GM18951 (cell line): ENCODE measurements around the gene RSF1.

Experiments used
- POLR2A ChIP-seq: IDR thresholded peaks from 4 replicates; pipeline ENCODE4 v1.6.1; 2011; ENCODE audit warnings: mild to moderate bottlenecking; ENCODE audit not compliant: insufficient read length, insufficient read depth; ENCODE audit errors: extremely low read depth
- in situ Hi-C: fragments of 300-500 bp; cut with MboI; formaldehyde crosslinking; loops from one replicate; pipeline ENCODE4 v1.12.0; 2022; ENCODE audit warnings: low sequenced_read_pairs, mixed read lengths, inconsistent platforms; ENCODE audit not compliant: unreplicated experiment

RSF1 gene

GRCh38 chr11:77630157-77630710 is 190.3 kb downstream of the RSF1 start:
- TF ChIP-seq POLR2A = no peak
- in situ Hi-C loops = no loop called here

- in situ Hi-C loops = no loop called here
- no peak for TF ChIP-seq POLR2A
Measured at GRCh38 chr11:77619576-77620198, 200.8 kb downstream of the RSF1 start.

DNA sequence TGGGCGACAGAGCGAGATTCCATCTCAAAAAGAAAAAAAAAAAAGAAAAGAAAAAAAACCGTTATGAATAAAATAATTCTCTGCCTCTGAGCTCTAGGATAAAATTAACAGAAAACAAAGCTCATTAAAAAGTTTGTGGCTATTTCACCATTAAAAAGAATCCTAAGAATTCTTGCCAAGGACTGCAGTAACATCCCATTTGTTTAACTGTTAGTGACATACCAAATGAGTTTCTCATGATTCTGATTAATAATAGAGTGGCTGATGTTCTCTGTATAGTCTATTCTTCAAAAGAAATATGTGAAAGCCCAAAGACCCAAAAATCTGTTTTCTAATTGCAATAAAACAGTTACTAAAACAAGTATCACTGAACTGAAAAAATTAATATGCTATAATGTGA is 202.6 kb downstream of the RSF1 start:
- no peak for TF ChIP-seq POLR2A

GRCh38 chr11:77611921-77612320 is 208.6 kb downstream of the RSF1 start:
- in situ Hi-C loops = no loop called here
- TF ChIP-seq POLR2A = no peak

More for the DNA sequence above, 202.6 kb downstream of the RSF1 start:
- in situ Hi-C loops = no loop called here
